Retinal pigment epithelial cell (primary cell): ENCODE data around the gene NRG3.
A peak's percentile ranks its signal among the peaks of the same experiment; 100 is the strongest.

Experiments
- DNase-seq: peaks from one replicate; pipeline ENCODE4 v3.0.0-alpha.2; 2010; ENCODE audit warnings: low read depth
- H3K4me3 ChIP-seq: 2 replicates; pipeline ENCODE4 v1.5.1; 2011; ENCODE audit warnings: mild to moderate bottlenecking, low read length, control low read depth, moderate library complexity
- CTCF ChIP-seq: conservative IDR thresholded peaks from 2 replicates; pipeline ENCODE4 v1.5.1; 2011; ENCODE audit warnings: low read depth, low read length, control low read depth, inconsistent platforms

NRG3 gene

GRCh38 chr10:82251222-82251906 lies 376.4 kb downstream of the NRG3 start:
- no peak overlapping the region for H3K4me3 ChIP-seq
- DNase-seq: no peak
- no peak for TF ChIP-seq CTCF

- DNase-seq: no peak
- TF ChIP-seq CTCF: no peak
- no peak overlapping the region for H3K4me3 ChIP-seq
Observed at GRCh38 chr10:82252081-82252480, 377.1 kb downstream of the NRG3 start.

GRCh38 chr10:82254237-82254636 lies 379.2 kb downstream of the NRG3 start:
- no peak overlapping the region for H3K4me3 ChIP-seq
- TF ChIP-seq CTCF: no peak
- DNase-seq: no peak

GRCh38 chr10:82256275-82256674 lies 381.3 kb downstream of the NRG3 start:
- no peak overlapping the region for H3K4me3 ChIP-seq
- TF ChIP-seq CTCF: no peak
- DNase-seq: no peak

GRCh38 chr10:82266438-82266837 lies 391.4 kb downstream of the NRG3 start:
- DNase-seq: no peak
- TF ChIP-seq CTCF: no peak
- no peak overlapping the region for H3K4me3 ChIP-seq

GRCh38 chr10:82267014-82267413 lies 392.0 kb downstream of the NRG3 start:
- no peak overlapping the region for H3K4me3 ChIP-seq
- DNase-seq: peak; percentile 49
- TF ChIP-seq CTCF: no peak

GRCh38 chr10:82267465-82267864 lies 392.5 kb downstream of the NRG3 start:
- H3K4me3 ChIP-seq: no peak overlapping the region
- TF ChIP-seq CTCF: no peak
- DNase-seq: peak; percentile 40
